Activated CD4-positive, CD25-positive, alpha-beta regulatory T cell treated with anti-CD3 and anti-CD28 coated beads, Interleukin-2, amount 50 U/mL, for 72 hours (primary cell): ENCODE measurements around the gene TMOD1.
"Not testable (repeated sequence)": the region's sequence is repeated elsewhere in the genome, so short reads cannot be mapped to it uniquely, and the experiment has no call there.

Experiments
- DNase-seq: peaks from one replicate; pipeline ENCODE4 v3.0.0; 2021

TMOD1 gene

GRCh38 chr9:97501177-97501971 is at the start of gene TMOD1:
Gene TMOD1, plus strand, starts transcription at chr9:97501666. Its CDS starts 22,523 bp downstream, at chr9:97524189.
- no peak for DNase-seq

DNA sequence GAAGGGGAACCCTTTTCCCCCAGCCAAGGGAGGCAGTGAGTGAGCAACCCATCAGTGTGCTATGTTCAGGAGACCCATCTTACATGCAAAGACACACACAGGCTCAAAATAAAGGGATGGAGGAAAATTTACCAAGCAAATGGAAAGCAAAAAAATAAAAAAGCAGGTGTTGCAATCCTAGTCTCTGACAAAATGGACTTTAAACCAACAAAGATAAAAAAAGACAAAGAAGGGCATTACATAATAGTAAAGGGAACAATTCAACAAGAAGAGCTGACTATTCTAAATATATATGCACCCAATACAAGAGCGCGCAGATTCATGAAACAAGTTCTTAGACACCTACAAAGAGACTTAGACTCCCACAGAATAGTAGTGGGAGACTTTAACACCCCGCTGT is 47.9 kb upstream of the TMOD1 start:
- not testable (repeated sequence) for DNase-seq

DNA sequence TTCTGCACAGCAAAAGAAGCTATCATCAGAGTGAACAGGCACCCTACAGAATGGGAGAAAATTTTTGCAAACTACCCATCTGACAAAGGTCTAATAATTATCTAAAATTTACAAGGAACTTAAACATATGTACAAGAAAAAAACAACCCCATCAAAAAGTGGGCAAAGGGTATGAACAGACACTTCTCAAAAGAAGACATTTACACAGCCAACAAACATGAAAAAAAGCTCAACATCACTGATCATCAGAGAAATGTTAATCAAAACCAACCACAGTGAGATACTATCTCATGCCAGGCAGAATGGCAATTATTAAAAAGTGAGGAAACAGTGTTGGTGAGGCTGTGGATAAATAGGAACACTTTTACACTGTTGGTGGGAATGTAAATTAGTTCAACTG is 44.6 kb upstream of the TMOD1 start:
- DNase-seq = not testable (repeated sequence)

GRCh38 chr9:97459326-97459725 is 42.1 kb upstream of the TMOD1 start:
- DNase-seq = no peak

DNA sequence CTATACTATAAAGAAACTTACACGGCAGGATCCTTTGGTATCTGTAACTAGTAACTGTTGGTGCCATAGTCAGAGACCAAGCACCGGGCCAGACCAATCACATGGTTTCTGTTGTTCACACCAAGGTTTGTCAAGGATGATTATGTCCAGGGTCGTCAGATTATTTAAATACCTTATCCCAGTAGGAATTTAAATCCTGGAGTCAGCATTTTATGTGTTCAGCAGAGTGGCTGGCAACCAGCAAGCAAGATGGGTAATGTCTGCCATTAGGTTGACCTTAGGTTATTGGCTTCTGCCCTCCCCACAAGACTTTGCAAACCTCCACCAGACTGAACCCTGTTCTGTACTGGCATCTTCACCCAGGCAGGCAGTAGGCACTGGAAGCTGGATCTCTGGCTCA is 39.3 kb upstream of the TMOD1 start:
- no peak for DNase-seq

DNA sequence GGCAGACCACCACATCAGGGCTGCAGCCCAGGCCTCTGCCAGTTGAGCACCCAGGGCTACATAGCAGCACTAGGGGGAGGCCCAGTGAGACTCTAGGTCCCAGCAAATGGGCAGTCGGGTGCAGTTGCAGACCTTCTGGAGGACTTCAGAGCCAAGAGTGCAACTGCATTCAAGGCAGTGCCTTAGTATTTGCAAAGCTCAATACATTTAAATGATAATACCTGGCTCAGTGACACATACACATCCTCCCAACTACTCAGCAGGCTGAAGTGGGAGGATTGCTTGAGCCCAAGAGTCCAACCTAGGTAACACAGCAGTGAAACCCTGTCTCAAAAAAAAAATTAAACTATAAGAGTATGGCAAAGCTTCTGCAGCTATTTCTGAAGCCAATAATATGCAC is 38.6 kb upstream of the TMOD1 start:
- DNase-seq = no peak

DNA sequence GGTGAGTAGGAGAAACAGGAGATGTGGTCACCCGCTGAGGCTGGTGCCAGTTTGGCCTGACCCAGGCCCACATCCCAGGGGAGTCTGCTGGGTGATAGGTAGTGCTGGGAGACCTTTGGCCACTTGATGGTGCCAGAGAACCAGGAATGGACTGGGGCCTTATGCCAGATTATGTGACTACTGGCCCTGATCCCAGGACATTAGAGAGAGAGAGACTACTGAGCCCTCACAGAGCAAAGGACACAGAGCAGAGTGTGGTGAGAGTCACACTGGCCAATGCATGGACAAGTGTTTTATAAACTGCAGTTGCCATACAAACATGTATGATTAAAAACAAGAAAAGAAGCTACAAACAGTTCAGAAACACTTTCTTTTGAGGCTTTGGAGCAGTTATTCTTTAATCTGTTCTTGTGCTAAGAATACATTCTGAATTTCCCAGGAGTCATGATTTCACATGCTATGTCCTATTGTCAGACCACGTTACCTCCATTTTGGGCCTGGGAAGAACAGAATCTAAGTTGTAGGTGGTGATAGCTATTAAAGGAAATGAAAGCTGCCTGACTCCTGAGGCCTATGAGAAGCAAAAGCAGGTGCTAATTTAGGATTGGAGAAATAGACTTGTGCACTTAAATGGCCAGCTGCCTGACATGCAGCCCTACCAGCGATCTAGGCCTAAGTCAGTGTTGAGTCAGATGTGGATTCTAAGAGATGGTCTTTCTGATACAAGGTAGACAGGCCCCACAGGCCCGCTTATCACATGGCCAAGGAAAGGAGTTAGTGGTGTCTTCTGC is 32.6 kb upstream of the TMOD1 start:
- DNase-seq = no peak

- no peak for DNase-seq
Observed at GRCh38 chr9:97470076-97470475, 31.4 kb upstream of the TMOD1 start.

DNA sequence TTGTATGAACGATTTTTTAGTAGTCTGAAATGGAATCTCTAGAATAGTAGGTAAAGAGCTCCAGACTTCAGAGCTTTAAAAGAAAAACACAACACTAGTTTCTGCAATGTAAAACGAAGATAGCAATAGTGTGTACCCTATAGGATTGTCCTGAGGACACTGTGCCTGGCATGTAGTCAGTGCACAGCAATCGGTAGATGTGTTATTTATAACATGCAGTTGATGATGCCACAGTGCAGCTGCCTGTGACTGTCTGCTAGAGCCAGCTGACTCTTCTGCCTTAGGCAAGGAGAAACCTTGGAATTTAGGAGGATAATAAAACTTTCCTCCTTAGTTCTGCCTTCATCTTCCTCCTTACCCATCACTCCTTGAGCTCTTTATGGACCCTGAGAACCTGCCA is 27.7 kb upstream of the TMOD1 start:
- DNase-seq = no peak

GRCh38 chr9:97474372-97474925 is 27.0 kb upstream of the TMOD1 start:
- no peak for DNase-seq

DNA sequence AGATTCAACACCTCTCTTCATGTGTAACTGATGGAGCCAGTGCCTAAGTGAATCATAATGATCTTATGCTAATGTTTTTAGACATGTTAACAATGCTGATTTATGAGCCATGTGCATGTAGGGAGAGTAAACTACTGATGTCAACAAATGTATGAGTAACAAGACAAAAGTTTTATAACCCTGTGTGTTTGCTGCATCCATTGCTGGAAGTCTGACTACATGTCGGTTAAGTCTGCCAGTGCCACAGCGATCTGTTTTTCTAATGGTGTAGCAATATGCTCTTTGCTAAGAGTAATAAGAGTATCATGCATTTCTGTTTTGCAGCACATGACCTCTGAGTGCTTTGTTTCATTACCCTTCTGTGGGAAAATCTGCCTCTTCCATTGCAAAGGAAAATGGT is 26.4 kb upstream of the TMOD1 start:
- no peak for DNase-seq

- DNase-seq = no peak
Observed at GRCh38 chr9:97478301-97478981, 23.0 kb upstream of the TMOD1 start.

DNA sequence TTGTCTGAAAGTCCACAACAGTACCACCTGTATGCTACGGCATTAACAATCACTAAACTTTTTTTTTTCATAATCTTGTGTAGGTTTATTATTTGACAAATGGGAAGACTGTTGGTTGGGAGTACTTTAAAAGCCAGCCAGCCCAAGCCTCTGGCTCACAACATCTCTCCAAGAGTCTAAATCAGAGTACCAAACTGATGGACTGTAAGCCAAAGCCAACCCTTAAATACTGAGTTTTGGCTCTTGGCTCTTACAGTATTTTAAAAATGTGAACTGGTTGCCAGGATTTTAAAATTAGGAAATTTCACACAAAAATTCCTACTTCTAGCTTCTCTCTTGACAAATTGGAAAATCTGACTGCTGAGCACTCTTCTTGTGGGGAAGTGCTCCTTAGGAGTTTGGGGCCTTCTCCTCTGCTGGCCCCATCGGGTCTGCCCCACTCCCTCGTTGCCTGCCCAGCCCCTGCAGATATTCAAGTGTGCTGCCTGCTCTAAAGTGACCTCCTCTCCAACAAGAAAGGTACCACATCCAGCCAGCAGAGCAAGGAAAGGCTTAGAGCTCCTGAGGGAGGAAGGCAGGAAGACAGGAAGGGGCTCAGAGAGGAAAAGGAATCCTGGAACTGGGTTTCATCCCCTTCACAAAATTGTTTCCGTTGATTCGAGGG is 21.8 kb upstream of the TMOD1 start:
- no peak for DNase-seq

- DNase-seq = no peak
Observed at GRCh38 chr9:97480174-97480573, 21.3 kb upstream of the TMOD1 start.

- DNase-seq = no peak
Observed at GRCh38 chr9:97480749-97481148, 20.7 kb upstream of the TMOD1 start.

- DNase-seq = no peak
Observed at GRCh38 chr9:97484134-97484533, 17.3 kb upstream of the TMOD1 start.

GRCh38 chr9:97487107-97487506 is 14.4 kb upstream of the TMOD1 start:
- DNase-seq = no peak

GRCh38 chr9:97487861-97488260 is 13.6 kb upstream of the TMOD1 start:
- DNase-seq = no peak

DNA sequence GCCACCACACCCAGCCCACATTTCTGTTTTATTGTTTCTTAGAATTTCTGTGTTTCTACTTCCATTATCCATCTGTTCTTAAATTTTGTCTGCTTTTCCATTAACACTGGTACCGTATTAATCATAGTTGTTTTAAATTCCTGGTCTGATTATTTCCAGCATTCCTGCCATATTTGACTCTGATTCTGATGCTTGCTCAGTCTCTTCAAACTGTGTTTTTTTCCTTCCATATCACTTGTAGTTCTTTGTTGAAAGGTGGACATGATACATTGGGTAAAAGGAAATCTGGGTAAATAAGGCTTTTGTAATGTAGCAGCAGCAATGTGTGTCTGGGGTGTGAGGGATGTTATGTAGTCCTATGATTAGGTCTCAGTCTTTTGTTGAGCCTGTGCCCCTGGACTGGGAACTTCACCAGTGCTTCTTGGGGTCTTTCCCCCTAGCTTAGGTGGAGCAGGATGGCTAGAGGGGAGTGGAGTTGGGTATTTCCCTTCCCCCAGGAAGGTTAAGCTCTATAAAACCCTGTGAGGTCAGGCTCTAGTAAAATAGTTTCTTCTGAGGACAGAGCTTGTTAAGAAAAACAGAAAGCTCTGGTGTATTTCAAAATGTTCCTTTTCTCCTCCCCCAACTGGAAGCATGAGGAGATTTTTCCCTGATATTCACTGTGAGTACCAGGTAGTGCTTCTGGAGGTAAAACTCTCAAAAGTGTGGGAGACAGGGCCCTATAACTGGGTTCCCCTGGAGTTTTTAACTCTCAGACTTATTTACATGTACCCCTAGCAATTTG is 10.1 kb upstream of the TMOD1 start:
- no peak for DNase-seq

DNA sequence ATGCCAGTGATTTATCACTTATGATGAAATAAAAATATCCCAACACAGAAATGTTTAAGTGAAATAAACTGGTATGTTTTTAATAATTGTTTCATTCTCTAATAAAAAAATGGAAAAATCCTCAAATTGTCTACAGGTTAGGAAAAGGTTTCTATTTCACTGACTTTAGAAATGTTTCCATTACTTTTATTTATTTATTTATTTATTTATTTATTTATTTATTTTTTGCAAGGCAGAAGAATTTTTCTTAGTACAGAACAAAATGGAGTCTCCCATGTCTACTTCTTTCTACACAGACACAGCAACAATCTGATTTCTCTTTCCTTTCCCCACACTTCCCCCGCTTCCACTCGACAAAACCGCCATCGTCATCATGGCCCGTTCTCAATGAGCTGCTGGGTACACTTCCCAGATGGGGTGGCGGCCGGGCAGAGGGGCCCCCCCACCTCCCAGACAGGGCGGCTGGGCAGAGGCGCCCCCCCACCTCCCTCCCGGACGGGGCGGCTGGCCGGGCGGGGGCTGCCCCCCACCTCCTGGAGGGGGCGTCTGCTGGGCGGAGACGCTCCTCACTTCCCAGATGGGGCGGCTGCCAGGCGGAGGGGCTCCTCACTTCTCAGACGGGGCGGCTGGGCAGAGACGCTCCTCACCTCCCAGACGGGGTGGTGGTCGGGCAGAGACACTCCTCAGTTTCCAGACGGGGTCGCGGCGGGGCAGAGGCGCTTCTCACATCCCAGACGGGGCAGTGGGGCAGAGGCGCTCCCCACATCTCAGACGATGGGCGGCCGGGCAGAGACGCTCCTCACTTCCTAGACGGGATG is 3.7 kb upstream of the TMOD1 start:
- not testable (repeated sequence) for DNase-seq

GRCh38 chr9:97498846-97499245 is 2.6 kb upstream of the TMOD1 start:
- DNase-seq = not testable (repeated sequence)
